Endothelial cell (in vitro differentiated cells): ENCODE results near the gene METTL25B. TPM values are rescaled to one million over a fixed set of nuclear protein-coding genes. Genes with fewer than 3 reads are reported as not detected.

Experiments
- DNase-seq: peaks from one replicate; pipeline ENCODE4 v3.0.0; 2021; ENCODE audit warnings: low spot score
- H3K27ac Mint-ChIP-seq: one replicate; pipeline ENCODE4 v1.8.0; 2021; ENCODE audit warnings: mixed read lengths, inconsistent platforms; ENCODE audit not compliant: unreplicated experiment
- H3K27me3 Mint-ChIP-seq: one replicate; pipeline ENCODE4 v1.8.0; 2021; ENCODE audit warnings: mild to moderate bottlenecking, moderate library complexity, mixed read lengths, inconsistent platforms; ENCODE audit not compliant: unreplicated experiment
- H3K36me3 Mint-ChIP-seq: one replicate; pipeline ENCODE4 v1.8.0; 2021; ENCODE audit warnings: mild to moderate bottlenecking, low read depth, mixed read lengths, inconsistent platforms; ENCODE audit not compliant: unreplicated experiment
- H3K4me1 Mint-ChIP-seq: one replicate; pipeline ENCODE4 v1.8.0; 2021; ENCODE audit warnings: mild to moderate bottlenecking, mixed read lengths, inconsistent platforms; ENCODE audit not compliant: unreplicated experiment
- H3K4me3 Mint-ChIP-seq: one replicate; pipeline ENCODE4 v1.8.0; 2021; ENCODE audit warnings: mild to moderate bottlenecking, mixed read lengths, inconsistent platforms; ENCODE audit not compliant: unreplicated experiment
- H3K9me3 Mint-ChIP-seq: one replicate; pipeline ENCODE4 v1.8.0; 2021; ENCODE audit warnings: mixed read lengths, inconsistent platforms; ENCODE audit not compliant: unreplicated experiment
- CTCF ChIP-seq: fragments of 200-600 bp; sonication (generic); IDR thresholded peaks from one replicate; pipeline ENCODE4 v1.5.0; 2021; ENCODE audit warnings: antibody characterized with exemption; ENCODE audit not compliant: unreplicated experiment
- total RNA-seq: library from RNA; stranded (reverse); fragmentation: NEBNext Ultra II Directional; extraction: Animal tissue kit (Norgen Biotek cat#: 25700); gene quantifications from one replicate; pipeline ENCODE4 v1.2.1, GENCODE V29; 2021; ENCODE audit not compliant: unreplicated experiment

METTL25B gene
- total RNA-seq, 1 donor from 2014 or later = 19.3 TPM

- H3K27ac Mint-ChIP-seq = peak overlapping the region; percentile 14
- no peaks in the 10 kb centered on the region for H3K9me3 Mint-ChIP-seq
- H3K4me1 Mint-ChIP-seq = peaks cover 37% of the 10 kb centered on the region
- H3K36me3 Mint-ChIP-seq = peaks cover 11% of the 10 kb centered on the region
- DNase-seq = no peak
- H3K4me3 Mint-ChIP-seq = no peak overlapping the region
- TF ChIP-seq CTCF = peak; percentile 19
- H3K27me3 Mint-ChIP-seq = peaks cover 1% of the 10 kb centered on the region
Measured at GRCh38 chr1:156773607-156774006, 45.3 kb downstream of the METTL25B start.

DNA sequence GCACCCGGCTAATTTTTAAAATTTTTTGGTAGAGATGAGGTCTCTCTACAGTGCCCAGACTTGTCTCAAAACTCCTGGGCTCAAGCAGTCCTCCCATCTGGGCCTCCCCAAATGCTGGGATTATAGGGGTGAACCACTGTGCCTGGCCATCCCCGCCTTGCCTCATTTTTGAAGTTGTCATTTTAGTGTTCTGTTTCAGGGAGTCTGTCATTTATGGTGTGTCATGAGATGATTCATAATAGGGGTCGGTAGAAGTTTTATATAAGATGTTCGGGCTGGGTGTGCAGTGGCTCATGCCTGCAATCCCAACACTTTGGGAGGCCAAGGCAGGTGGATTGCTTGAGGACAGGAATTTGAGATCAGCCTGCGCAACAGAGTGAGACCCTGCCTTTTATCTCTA is 47.5 kb downstream of the METTL25B start:
- H3K36me3 Mint-ChIP-seq = peaks cover 8% of the 10 kb centered on the region
- H3K27me3 Mint-ChIP-seq = peaks cover 1% of the 10 kb centered on the region
- TF ChIP-seq CTCF = no peak
- peaks cover 26% of the 10 kb centered on the region for H3K4me1 Mint-ChIP-seq
- no peaks in the 10 kb centered on the region for H3K9me3 Mint-ChIP-seq
- peak overlapping the region; percentile 65 for H3K27ac Mint-ChIP-seq
- H3K4me3 Mint-ChIP-seq = no peak overlapping the region
- no peak for DNase-seq

GRCh38 chr1:156776942-156777341 is 48.7 kb downstream of the METTL25B start:
- no peak overlapping the region for H3K4me3 Mint-ChIP-seq
- H3K36me3 Mint-ChIP-seq = peaks cover 9% of the 10 kb centered on the region
- H3K4me1 Mint-ChIP-seq = peaks cover 29% of the 10 kb centered on the region
- DNase-seq = no peak
- H3K27ac Mint-ChIP-seq = no peak overlapping the region
- no peak for TF ChIP-seq CTCF
- H3K27me3 Mint-ChIP-seq = peaks cover 2% of the 10 kb centered on the region
- H3K9me3 Mint-ChIP-seq = no peaks in the 10 kb centered on the region

GRCh38 chr1:156777573-156777972 is 49.3 kb downstream of the METTL25B start:
- peaks cover 15% of the 10 kb centered on the region for H3K36me3 Mint-ChIP-seq
- peaks cover 33% of the 10 kb centered on the region for H3K4me1 Mint-ChIP-seq

More at GRCh38 chr1:156777573-156777972, 49.3 kb downstream of the METTL25B start:
- H3K4me3 Mint-ChIP-seq = no peak overlapping the region
- peak overlapping the region; percentile 43 for H3K27ac Mint-ChIP-seq
- TF ChIP-seq CTCF = no peak
- H3K27me3 Mint-ChIP-seq = peaks cover 2% of the 10 kb centered on the region
- no peaks in the 10 kb centered on the region for H3K9me3 Mint-ChIP-seq
- no peak for DNase-seq
